H9 (cell line): ENCODE results near the gene TMCC2. TPM values are rescaled to one million over a fixed set of nuclear protein-coding genes. Genes with fewer than 3 reads are reported as not detected.
A peak's percentile ranks its signal among the peaks of the same experiment; 100 is the strongest.

Source experiments
- DNase-seq: peaks from one replicate; pipeline ENCODE4 v3.0.0-alpha.2; 2017
- H2AFZ ChIP-seq: one replicate; pipeline ENCODE4 v1.6.1; 2013; ENCODE audit warnings: mild to moderate bottlenecking, low read length, control low read depth, moderate library complexity
- H2AK5ac ChIP-seq: 2 replicates; pipeline ENCODE4 v1.6.1; 2013; ENCODE audit warnings: low read length, control low read depth, mixed read lengths; ENCODE audit not compliant: insufficient read length
- H2BK120ac ChIP-seq: one replicate; pipeline ENCODE4 v1.6.1; 2013; ENCODE audit warnings: low read depth, mild to moderate bottlenecking, low read length, control low read depth, inconsistent platforms; ENCODE audit not compliant: poor library complexity, severe bottlenecking
- H2BK12ac ChIP-seq: 2 replicates; pipeline ENCODE4 v1.6.1; 2013; ENCODE audit warnings: low read length, control low read depth, mixed read lengths, low read depth; ENCODE audit not compliant: insufficient read length
- H2BK15ac ChIP-seq: 2 replicates; pipeline ENCODE4 v1.6.1; 2013; ENCODE audit warnings: low read depth, low read length, control low read depth
- H2BK20ac ChIP-seq: one replicate; pipeline ENCODE4 v1.6.1; 2013; ENCODE audit warnings: low read depth, mild to moderate bottlenecking, low read length, control low read depth, inconsistent platforms; ENCODE audit not compliant: poor library complexity, severe bottlenecking
- H2BK5ac ChIP-seq: 2 replicates; pipeline ENCODE4 v1.6.1; 2013; ENCODE audit warnings: low read length, control low read depth, mixed read lengths; ENCODE audit not compliant: insufficient read length
- H3K14ac ChIP-seq: 2 replicates; pipeline ENCODE4 v1.6.1; 2013; ENCODE audit warnings: low read length, control low read depth; ENCODE audit not compliant: insufficient read depth
- H3K18ac ChIP-seq: 2 replicates; pipeline ENCODE4 v1.6.1; 2013; ENCODE audit warnings: low read depth, mild to moderate bottlenecking, mixed read lengths, low read length, control low read depth; ENCODE audit not compliant: insufficient read length
- H3K23ac ChIP-seq: 2 replicates; pipeline ENCODE4 v1.6.1; 2013; ENCODE audit warnings: low read length, control low read depth, mixed read lengths, low read depth; ENCODE audit not compliant: insufficient read length
- H3K23me2 ChIP-seq: 2 replicates; pipeline ENCODE4 v1.6.1; 2013; ENCODE audit warnings: low read depth, mild to moderate bottlenecking, mixed read lengths, low read length, control low read depth; ENCODE audit not compliant: insufficient read length, poor library complexity, severe bottlenecking
- H3K27ac ChIP-seq: 2 replicates; pipeline ENCODE4 v1.5.1; 2013; ENCODE audit warnings: low read length, control low read depth, mixed read lengths, low read depth; ENCODE audit not compliant: insufficient read length
- H3K27me3 ChIP-seq: 2 replicates; pipeline ENCODE4 v1.6.1; 2013; ENCODE audit warnings: low read length, control low read depth, inconsistent platforms; ENCODE audit not compliant: insufficient read depth
- H3K4ac ChIP-seq: 2 replicates; pipeline ENCODE4 v1.6.1; 2013; ENCODE audit warnings: low read depth, mild to moderate bottlenecking, control low read depth, inconsistent platforms, low read length, moderate library complexity
- H3K4me1 ChIP-seq: 2 replicates; pipeline ENCODE4 v1.6.1; 2013; ENCODE audit warnings: low read length, control low read depth, inconsistent platforms; ENCODE audit not compliant: insufficient read depth
- H3K4me2 ChIP-seq: 2 replicates; pipeline ENCODE4 v1.6.1; 2013; ENCODE audit warnings: low read length, control low read depth, mixed read lengths; ENCODE audit not compliant: insufficient read length, insufficient read depth
- H3K56ac ChIP-seq: 2 replicates; pipeline ENCODE4 v1.6.1; 2013; ENCODE audit warnings: low read depth, mild to moderate bottlenecking, mixed read lengths, low read length, control low read depth; ENCODE audit not compliant: insufficient read length
- H3K79me1 ChIP-seq: 2 replicates; pipeline ENCODE4 v1.6.1; 2013; ENCODE audit warnings: low read depth, mild to moderate bottlenecking, moderate library complexity, low read length, control low read depth, inconsistent platforms; ENCODE audit not compliant: insufficient read depth, poor library complexity, severe bottlenecking
- H3K79me2 ChIP-seq: 2 replicates; pipeline ENCODE4 v1.6.1; 2013; ENCODE audit warnings: low read length, control low read depth, inconsistent platforms; ENCODE audit not compliant: insufficient read depth
- H3K9ac ChIP-seq: 2 replicates; pipeline ENCODE4 v1.6.1; 2013; ENCODE audit warnings: low read length, control low read depth, mixed read lengths; ENCODE audit not compliant: insufficient read length; ENCODE audit errors: extremely low read depth
- H3K9me3 ChIP-seq: one replicate; pipeline ENCODE4 v1.6.1; 2013; ENCODE audit warnings: low read depth, low read length, inconsistent platforms; ENCODE audit not compliant: control insufficient read depth
- H3T11ph ChIP-seq: one replicate; pipeline ENCODE4 v1.6.1; 2013; ENCODE audit warnings: mild to moderate bottlenecking, low read length, control low read depth, inconsistent platforms
- H4K20me1 ChIP-seq: one replicate; pipeline ENCODE4 v1.6.1; 2013; ENCODE audit not compliant: control insufficient read depth, insufficient read length, insufficient read depth
- H4K5ac ChIP-seq: 2 replicates; pipeline ENCODE4 v1.6.1; 2013; ENCODE audit warnings: low read depth, mild to moderate bottlenecking, mixed read lengths, low read length, control low read depth; ENCODE audit not compliant: insufficient read length
- H4K8ac ChIP-seq: replicated peaks from 2 replicates; pipeline ENCODE4 v1.6.1; 2013; ENCODE audit warnings: low read length, control low read depth, mixed read lengths, low read depth; ENCODE audit not compliant: insufficient read length
- H4K91ac ChIP-seq: 2 replicates; pipeline ENCODE4 v1.6.1; 2013; ENCODE audit warnings: low read depth, mild to moderate bottlenecking, moderate library complexity, mixed read lengths, low read length, control low read depth; ENCODE audit not compliant: insufficient read length
- H3K27ac Mint-ChIP-seq, 3 experiments: 2 replicates in 2 of 3; 3 replicates in 1 of 3; pipeline ENCODE4 v1.8.0; 2020 to 2021; ENCODE audit warnings: mixed read lengths in 3 of 3, mild to moderate bottlenecking in 1 of 3, moderate library complexity in 1 of 3
- H3K27me3 Mint-ChIP-seq: 2 replicates; pipeline ENCODE4 v1.8.0; 2021; ENCODE audit warnings: low read depth, mild to moderate bottlenecking, moderate library complexity, mixed read lengths
- H3K36me3 Mint-ChIP-seq, 3 experiments: 2 replicates in 2 of 3; 3 replicates in 1 of 3; pipeline ENCODE4 v1.8.0; 2020 to 2021; ENCODE audit warnings: low read depth in 3 of 3, mixed read lengths in 3 of 3; ENCODE audit not compliant: insufficient read depth in 1 of 3
- H3K4me1 Mint-ChIP-seq, 2 experiments: 2 replicates each; pipeline ENCODE4 v1.8.0; 2020; ENCODE audit warnings: mixed read lengths in 2 of 2
- H3K4me3 Mint-ChIP-seq, 2 experiments: 2 replicates in 1 of 2; 3 replicates in 1 of 2; pipeline ENCODE4 v1.8.0; 2020 to 2021; ENCODE audit warnings: mild to moderate bottlenecking in 2 of 2, mixed read lengths in 2 of 2, moderate library complexity in 1 of 2
- H3K9me3 Mint-ChIP-seq, 2 experiments: 2 replicates in 1 of 2; 3 replicates in 1 of 2; pipeline ENCODE4 v1.8.0; 2020; ENCODE audit warnings: mild to moderate bottlenecking in 2 of 2, mixed read lengths in 2 of 2, moderate library complexity in 1 of 2
- CTCF ChIP-seq: fragments of 200-600 bp; sonication (generic); conservative IDR thresholded peaks from 3 replicates; pipeline ENCODE4 v1.8.0; 2021; ENCODE audit warnings: antibody characterized with exemption, mild to moderate bottlenecking
- WGBS: extraction: QIAGEN DNeasy Blood & Tissue Kit; methylation state at CpG from one replicate; pipeline ENCODE4 v1.1.7; 2013; ENCODE audit warnings: missing lambda C conversion rate, low lambda C conversion rate, mixed read lengths; ENCODE audit not compliant: insufficient read length; ENCODE audit errors: extremely low coverage; 5-methylcytosine and 5-hydroxymethylcytosine counted together
- total RNA-seq: library from RNA; stranded (reverse); gene quantifications from 2 replicates; pipeline ENCODE4 v1.2.1, GENCODE V29; 2021

The TMCC2 gene
- total RNA-seq, 1 experiment from 2014 or later, result 11.7 TPM

- Histone ChIP-seq H3K79me2 (no peaks in the 10 kb centered on the region), H2BK5ac (no peak overlapping the region), H3T11ph (no peak overlapping the region), H3K56ac (no peak overlapping the region), H2BK20ac (no peak overlapping the region), H3K23me2 (peaks cover 14% of the 10 kb centered on the region), H3K23ac (no peak overlapping the region), H2BK15ac (no peak overlapping the region), H4K91ac (no peak overlapping the region), H3K79me1 (no peaks in the 10 kb centered on the region), H2BK12ac (no peak overlapping the region), H3K9me3 (no peaks in the 10 kb centered on the region), H3K27me3 (no peaks in the 10 kb centered on the region), H3K4ac (no peak overlapping the region), H3K18ac (no peak overlapping the region), H3K9ac (no peak overlapping the region), H3K14ac (no peak overlapping the region), H4K20me1 (no peaks in the 10 kb centered on the region), H4K8ac (no peak overlapping the region), H3K4me2 (no peak overlapping the region), H2AK5ac (no peak overlapping the region), H4K5ac (no peak overlapping the region), H2BK120ac (no peak overlapping the region), H3K4me1 (peaks cover 9% of the 10 kb centered on the region), H2AFZ (no peak overlapping the region), H3K27ac (no peak overlapping the region)
- peaks cover 33 to 38% of the 10 kb centered on the region in 2 experiments for H3K4me1 Mint-ChIP-seq
- no peak for TF ChIP-seq CTCF
- no peak for DNase-seq
- peaks cover 20% of the 10 kb centered on the region for H3K27me3 Mint-ChIP-seq
- H3K27ac Mint-ChIP-seq, result peak overlapping the region in 2 of 3 experiments; percentile 0; a peak in 2 of 7 replicates
- no peaks in the 10 kb centered on the region; a peak in 1 of 5 replicates for H3K9me3 Mint-ChIP-seq
- no peaks in the 10 kb centered on the region for H3K36me3 Mint-ChIP-seq
- H3K4me3 Mint-ChIP-seq, result peak overlapping the region in 1 of 2 experiments; percentile 83; a peak in 2 of 5 replicates
- no CpG with 5 or more reads among the region's 11 CpGs for WGBS
Observed at GRCh38 chr1:205225901-205226765, 1.6 kb upstream of the TMCC2 start.
